ENCODE measurements around the gene LAMTOR2.

DNA sequence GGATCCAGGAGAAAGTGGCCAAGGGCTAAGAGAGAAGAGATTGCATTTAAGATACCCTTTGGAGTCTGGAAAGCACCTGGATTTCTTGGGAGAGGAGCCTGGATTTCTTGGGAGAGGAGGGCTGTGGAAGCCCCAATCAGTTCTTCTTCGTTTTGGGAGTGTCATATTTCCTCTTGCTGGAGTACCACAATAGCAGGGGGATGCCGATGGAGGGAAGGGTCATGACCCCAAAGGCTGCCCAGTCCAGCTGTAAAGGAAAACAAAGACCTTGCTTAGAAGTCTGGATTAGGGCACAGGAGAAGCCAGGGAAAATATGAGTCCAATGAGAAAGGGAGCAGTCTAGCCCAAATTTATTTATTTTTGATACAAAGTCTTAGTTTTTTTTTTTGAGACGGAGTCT is 45.2 kb upstream of the LAMTOR2 start:
- TF ChIP-seq, protein P1, sequence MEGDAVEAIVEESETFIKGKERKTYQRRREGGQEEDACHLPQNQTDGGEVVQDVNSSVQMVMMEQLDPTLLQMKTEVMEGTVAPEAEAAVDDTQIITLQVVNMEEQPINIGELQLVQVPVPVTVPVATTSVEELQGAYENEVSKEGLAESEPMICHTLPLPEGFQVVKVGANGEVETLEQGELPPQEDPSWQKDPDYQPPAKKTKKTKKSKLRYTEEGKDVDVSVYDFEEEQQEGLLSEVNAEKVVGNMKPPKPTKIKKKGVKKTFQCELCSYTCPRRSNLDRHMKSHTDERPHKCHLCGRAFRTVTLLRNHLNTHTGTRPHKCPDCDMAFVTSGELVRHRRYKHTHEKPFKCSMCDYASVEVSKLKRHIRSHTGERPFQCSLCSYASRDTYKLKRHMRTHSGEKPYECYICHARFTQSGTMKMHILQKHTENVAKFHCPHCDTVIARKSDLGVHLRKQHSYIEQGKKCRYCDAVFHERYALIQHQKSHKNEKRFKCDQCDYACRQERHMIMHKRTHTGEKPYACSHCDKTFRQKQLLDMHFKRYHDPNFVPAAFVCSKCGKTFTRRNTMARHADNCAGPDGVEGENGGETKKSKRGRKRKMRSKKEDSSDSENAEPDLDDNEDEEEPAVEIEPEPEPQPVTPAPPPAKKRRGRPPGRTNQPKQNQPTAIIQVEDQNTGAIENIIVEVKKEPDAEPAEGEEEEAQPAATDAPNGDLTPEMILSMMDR (IDR thresholded peaks at IDR 0.05; ENCODE audit: insufficient read depth, low read depth, low read length), result no peak
- no peak for TF ChIP-seq EZH2 (IDR thresholded peaks at IDR 0.05; ENCODE audit: insufficient read depth, low read length)
